ENCODE measurements around the gene SIX5.

- TF ChIP-seq CTCF (IDR thresholded peaks at IDR 0.05 in 2 of 3, conservative IDR thresholded peaks at IDR 0.05 in 1 of 3; ENCODE audit: insufficient read depth in 2 of 3, low read depth in 1 of 3, low read length in 3 of 3) (no peak), ZFP36 (IDR thresholded peaks at IDR 0.05; ENCODE audit: low read depth, low read length, partially characterized antibody) (no peak), EP300 (IDR thresholded peaks at IDR 0.05; ENCODE audit: low read length) (no peak), ZKSCAN1 (IDR thresholded peaks at IDR 0.05; ENCODE audit: low read depth, low read length) (no peak), POLR2AphosphoS5 (IDR thresholded peaks at IDR 0.05; ENCODE audit: control insufficient read depth, insufficient read depth, low read depth, low read length) (no peak)
Observed at GRCh38 chr19:45780448-45781213, 11.6 kb upstream of the SIX5 start.
